HEK293 (cell line): ENCODE results near the gene EIF4A3.
A peak's percentile ranks its signal among the peaks of the same experiment; 100 is the strongest.

Experiments used
- CTCF ChIA-PET: fragments of 350-600 bp; formaldehyde crosslinking; extraction: SDS; loops from one replicate; lab custom pipeline; 2021; ENCODE audit warnings: antibody characterized with exemption; lab: Yijun Ruan, JAX
- POLR2A ChIA-PET: fragments of 300-600 bp; formaldehyde crosslinking; extraction: SDS; loops from one replicate; lab custom pipeline; 2020; ENCODE audit warnings: antibody characterized with exemption, inconsistent platforms; lab: Yijun Ruan, JAX
- H3K27ac ChIP-seq: fragments of 200-500 bp; sonication (Bioruptor generic); 2 replicates; pipeline ENCODE4 v1.5.1; 2014; ENCODE audit warnings: low read depth, low read length, control low read depth, inconsistent platforms; ENCODE audit errors: extremely low read depth
- H3K36me3 ChIP-seq, 2 experiments: fragments of 200-500 bp in 1 of 2; sonication (Bioruptor generic) in 1 of 2; 1 replicate in 1 of 2; 2 replicates in 1 of 2; pipeline ENCODE4 v1.5.1; 2014 to 2017; ENCODE audit warnings: inconsistent platforms in 2 of 2, low read length in 2 of 2; ENCODE audit not compliant: control insufficient read depth in 2 of 2, insufficient read depth in 1 of 2
- H3K4me1 ChIP-seq: fragments of 200-500 bp; sonication (Bioruptor generic); 2 replicates; pipeline ENCODE4 v1.5.1; 2014; ENCODE audit warnings: mild to moderate bottlenecking, low read length, inconsistent platforms; ENCODE audit not compliant: control insufficient read depth, insufficient read depth
- H3K4me3 ChIP-seq: 2 replicates; pipeline ENCODE4 v1.5.1; 2011; ENCODE audit warnings: low read depth, mild to moderate bottlenecking, control low read depth, low read length, moderate library complexity
- H3K9me3 ChIP-seq: fragments of 200-500 bp; sonication (Bioruptor generic); 2 replicates; pipeline ENCODE4 v1.5.1; 2014; ENCODE audit warnings: low read depth, low read length, inconsistent platforms; ENCODE audit not compliant: control insufficient read depth, insufficient read depth
- EGR2 ChIP-seq: fragments of 450-650 bp; formaldehyde crosslinking; IDR thresholded peaks from 2 replicates; pipeline ENCODE4 v1.5.1; 2016; ENCODE audit warnings: low read depth, missing biosample characterization, missing genetic modification characterization
- KLF8 ChIP-seq: fragments of 450-650 bp; formaldehyde crosslinking; IDR thresholded peaks from 2 replicates; pipeline ENCODE4 v1.5.1; 2016; ENCODE audit warnings: missing biosample characterization, missing genetic modification characterization
- MEIS1 ChIP-seq: sonication (generic); formaldehyde crosslinking; IDR thresholded peaks from 2 replicates; pipeline ENCODE4 v1.8.1; 2022; ENCODE audit warnings: missing genetic modification reagents, mild to moderate bottlenecking, borderline replicate concordance
- SP7 ChIP-seq: fragments of 450-650 bp; formaldehyde crosslinking; IDR thresholded peaks from 2 replicates; pipeline ENCODE4 v1.5.1; 2016; ENCODE audit warnings: missing biosample characterization, missing genetic modification characterization
- ZNF174 ChIP-seq: fragments of 450-650 bp; formaldehyde crosslinking; IDR thresholded peaks from 2 replicates; pipeline ENCODE4 v1.5.0; 2017; ENCODE audit warnings: missing biosample characterization, mild to moderate bottlenecking, missing genetic modification characterization
- ZNF2 ChIP-seq: fragments of 450-650 bp; formaldehyde crosslinking; IDR thresholded peaks from 2 replicates; pipeline ENCODE4 v1.5.1; 2016; ENCODE audit warnings: missing biosample characterization, missing genetic modification characterization
- ZNF239 ChIP-seq: fragments of 450-650 bp; formaldehyde crosslinking; IDR thresholded peaks from 2 replicates; pipeline ENCODE4 v1.5.1; 2016; ENCODE audit warnings: missing biosample characterization, missing genetic modification characterization
- ZNF24 ChIP-seq: fragments of 450-650 bp; formaldehyde crosslinking; IDR thresholded peaks from 2 replicates; pipeline ENCODE4 v1.5.1; 2016; ENCODE audit warnings: missing biosample characterization, missing genetic modification characterization
- ZNF274 ChIP-seq, 2 experiments: fragments of 200-500 bp in 1 of 2; fragments of 450-650 bp in 1 of 2; sonication (Bioruptor generic) in 1 of 2; formaldehyde crosslinking in 1 of 2; IDR thresholded peaks; 2 replicates each; pipeline versions ENCODE4 v1.5.1 to v1.6.1; 2014 to 2016; ENCODE audit warnings: borderline replicate concordance in 1 of 2, inconsistent platforms in 1 of 2, low read length in 1 of 2, missing biosample characterization in 1 of 2, missing genetic modification characterization in 1 of 2
- ZNF391 ChIP-seq: fragments of 450-650 bp; formaldehyde crosslinking; IDR thresholded peaks from 2 replicates; pipeline ENCODE4 v1.5.1; 2016; ENCODE audit warnings: low read depth, missing biosample characterization, missing genetic modification characterization, borderline replicate concordance
- ZNF416 ChIP-seq: fragments of 450-650 bp; formaldehyde crosslinking; IDR thresholded peaks from 2 replicates; pipeline ENCODE4 v1.5.1; 2016; ENCODE audit warnings: missing biosample characterization, missing genetic modification characterization
- ZNF558 ChIP-seq: fragments of 450-650 bp; formaldehyde crosslinking; IDR thresholded peaks from 2 replicates; pipeline ENCODE4 v1.5.1; 2016; ENCODE audit warnings: missing biosample characterization, missing genetic modification characterization
- ZNF660 ChIP-seq: fragments of 450-650 bp; IDR thresholded peaks from 2 replicates; pipeline ENCODE4 v1.5.1; 2018; ENCODE audit warnings: missing biosample characterization, mild to moderate bottlenecking, missing genetic modification characterization
- ZNF768 ChIP-seq: fragments of 450-650 bp; formaldehyde crosslinking; IDR thresholded peaks from 2 replicates; pipeline ENCODE4 v1.5.1; 2018; ENCODE audit warnings: missing biosample characterization, mild to moderate bottlenecking, missing genetic modification characterization
- ZSCAN23 ChIP-seq: fragments of 450-650 bp; formaldehyde crosslinking; IDR thresholded peaks from 2 replicates; pipeline ENCODE4 v1.5.1; 2016; ENCODE audit warnings: missing biosample characterization, missing genetic modification characterization
- ZSCAN30 ChIP-seq: fragments of 450-650 bp; IDR thresholded peaks from 2 replicates; pipeline ENCODE4 v1.5.1; 2018; ENCODE audit warnings: missing biosample characterization, mild to moderate bottlenecking, missing genetic modification characterization, moderate library complexity
- ZXDB ChIP-seq: fragments of 450-650 bp; formaldehyde crosslinking; IDR thresholded peaks from 2 replicates; pipeline ENCODE4 v1.5.1; 2016; ENCODE audit warnings: missing biosample characterization, missing genetic modification characterization
- TF ChIP-seq, protein P1 (sequence below): fragments of 450-650 bp; formaldehyde crosslinking; IDR thresholded peaks from 2 replicates; pipeline ENCODE4 v1.5.1; 2016; ENCODE audit warnings: missing biosample characterization, missing genetic modification characterization
- TF ChIP-seq, protein P2 (sequence below): fragments of 450-650 bp; formaldehyde crosslinking; IDR thresholded peaks from 2 replicates; pipeline ENCODE4 v1.5.1; 2016; ENCODE audit warnings: missing biosample characterization, missing genetic modification characterization
- TF ChIP-seq, protein P3 (sequence below): fragments of 450-650 bp; formaldehyde crosslinking; IDR thresholded peaks from 2 replicates; pipeline ENCODE4 v1.5.1; 2016; ENCODE audit warnings: missing biosample characterization, missing genetic modification characterization
- TF ChIP-seq, protein P4 (sequence below): fragments of 450-650 bp; formaldehyde crosslinking; IDR thresholded peaks from 2 replicates; pipeline ENCODE4 v1.5.1; 2017; ENCODE audit warnings: missing biosample characterization, missing genetic modification characterization
- TF ChIP-seq, protein P5 (sequence below): fragments of 450-650 bp; formaldehyde crosslinking; IDR thresholded peaks from 2 replicates; pipeline ENCODE4 v1.5.1; 2017; ENCODE audit warnings: missing biosample characterization, missing genetic modification characterization

The EIF4A3 gene

DNA sequence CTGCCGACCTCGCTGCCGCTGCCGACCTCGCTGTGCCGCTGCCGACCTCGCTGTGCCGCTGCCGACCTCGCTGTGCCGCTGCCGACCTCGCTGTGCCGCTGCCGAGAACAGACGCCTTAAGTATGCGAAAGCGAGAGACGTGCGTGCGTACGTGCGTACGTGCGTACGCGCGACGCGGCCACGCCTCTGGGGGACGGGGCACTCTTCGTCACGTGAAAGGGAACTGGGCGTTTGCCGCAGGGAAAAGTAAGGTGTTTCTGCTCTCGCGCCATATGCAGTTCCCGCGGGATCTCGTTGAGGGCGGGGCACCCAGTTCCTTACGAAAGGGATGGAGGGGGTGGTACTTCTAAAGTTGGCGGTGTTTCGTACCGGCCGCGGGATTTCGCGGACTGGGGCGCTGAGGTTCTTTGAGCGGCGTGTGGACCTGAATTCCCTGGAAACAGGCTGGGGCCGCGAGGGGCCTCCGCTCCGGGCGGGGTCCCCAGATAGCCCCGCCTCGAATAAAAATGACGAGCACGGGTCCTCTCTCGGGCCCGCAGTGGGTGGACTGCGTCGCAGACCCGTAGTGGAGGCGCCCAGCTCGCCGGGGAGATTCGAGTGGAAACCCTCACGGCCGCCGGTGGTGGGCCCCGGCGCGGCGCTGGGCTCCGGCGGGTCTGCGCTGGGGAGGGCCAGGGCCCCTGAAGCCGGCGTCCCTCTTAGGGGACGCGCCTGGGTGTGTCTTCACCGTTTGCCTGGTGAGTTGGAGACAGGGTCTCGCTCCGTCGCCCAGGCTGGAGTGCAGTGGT lies at the start of gene EIF4A3 (continued):
- TF ChIP-seq ZNF416 (tag by site-specific recombination) = no peak
- peak; percentile 98 for TF ChIP-seq KLF8 (tag by site-specific recombination)

DNA sequence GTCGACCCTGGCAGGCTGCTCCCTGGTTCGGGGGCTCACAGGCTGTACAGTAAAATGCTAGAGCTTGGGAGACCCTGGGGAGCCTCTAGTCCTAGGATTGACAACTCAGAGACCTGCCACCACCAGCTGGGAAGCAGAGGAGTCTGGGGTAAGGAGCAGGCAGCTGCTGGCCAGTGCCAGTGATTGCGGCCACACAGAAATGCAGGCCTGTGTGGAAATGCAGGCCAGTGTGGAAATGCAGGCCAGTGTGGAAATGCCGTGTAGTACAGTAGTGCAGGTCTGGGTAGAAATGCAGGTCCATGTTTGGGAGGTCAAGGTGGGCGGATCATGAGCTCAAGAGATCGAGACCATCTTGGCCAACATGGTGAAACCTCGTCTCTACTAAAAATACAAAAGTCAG lies 49.7 kb upstream of the EIF4A3 start:
- ChIA-PET CTCF (interaction anchor here (0.6 to 4.0 kb wide), 22 partner anchors 9 to 374 kb away, joined by 3 to 48 read pairs (median 3); no protein-coding TSS in a partner anchor), POLR2A (interaction anchor here (0.6 kb wide), 1 partner anchor 49 kb away, joined by 5 read pairs; no protein-coding TSS in a partner anchor)
- H3K4me3 ChIP-seq = no peak overlapping the region

DNA sequence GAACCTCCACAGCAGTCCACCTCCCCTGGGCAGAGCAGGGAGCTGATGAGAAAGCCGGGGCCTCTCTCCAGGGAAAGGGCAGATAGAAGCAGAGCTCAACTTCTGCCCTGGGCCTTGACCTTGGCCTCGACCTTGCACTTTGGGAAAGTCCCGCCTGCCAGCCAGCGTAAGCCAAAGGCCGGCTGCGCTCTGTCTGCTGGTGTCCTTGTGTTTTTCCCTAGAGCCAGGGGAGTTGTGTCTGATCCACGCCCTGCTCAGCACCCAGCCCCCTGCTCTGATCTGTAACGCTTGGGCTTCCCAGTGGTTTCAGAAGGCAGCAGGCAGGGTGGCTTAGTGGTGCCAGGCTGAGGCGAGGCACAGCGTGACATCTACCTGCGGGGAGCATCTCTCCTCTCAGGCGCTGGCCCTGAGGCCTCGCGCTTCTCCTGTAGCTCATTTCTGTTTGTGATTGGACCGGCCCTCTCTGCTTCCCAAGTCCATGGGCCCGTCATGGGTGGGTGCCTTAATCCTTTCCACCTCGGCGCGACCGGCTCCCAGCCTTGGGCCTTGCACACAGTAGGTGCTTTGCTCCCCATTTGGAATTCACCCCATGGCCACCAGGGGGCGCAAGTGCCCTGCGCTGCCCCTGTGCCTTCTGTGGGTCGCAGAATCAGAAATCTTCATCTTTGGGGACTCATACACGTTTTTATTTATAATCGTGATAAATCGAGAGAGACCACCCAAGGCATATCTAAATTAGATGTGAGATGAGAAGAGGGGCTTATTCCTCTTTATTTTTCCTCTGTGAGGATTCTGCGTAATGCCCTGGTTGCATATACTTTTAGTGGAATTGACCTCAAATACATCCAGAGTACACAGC lies 49.0 kb upstream of the EIF4A3 start:
- no peaks in the 10 kb centered on the region for H3K4me1 ChIP-seq
- H3K9me3 ChIP-seq = no peaks in the 10 kb centered on the region
- H3K4me3 ChIP-seq = no peak overlapping the region
- H3K36me3 ChIP-seq = no peaks in the 10 kb centered on the region
- no peak overlapping the region for H3K27ac ChIP-seq
- ChIA-PET POLR2A (no interaction called here), CTCF (interaction anchor here (0.6 to 4.0 kb wide), 29 partner anchors 9 to 735 kb away, joined by 3 to 48 read pairs (median 3); no protein-coding TSS in a partner anchor)
- TF ChIP-seq ZNF239 (tag by site-specific recombination) (no peak), EGR2 (tag by site-specific recombination) (no peak), ZSCAN30 (peak; percentile 95), SP7 (0 out of 2 replicates have a peak, but pooled peaks have one; percentile 27), ZNF660 (tag by site-specific recombination) (0 out of 2 replicates have a peak, but pooled peaks have one; percentile 53), ZSCAN23 (tag by site-specific recombination) (peak; percentile 70; the same call in 1 of the 2 replicates), ZNF2 (tag by site-specific recombination) (peak; percentile 98), ZNF274 (IDR thresholded peaks at IDR 0.05; ENCODE audit: low read length) (no peak), ZNF274 (tag by site-specific recombination; IDR thresholded peaks at IDR 0.05; ENCODE audit: borderline replicate concordance) (no peak), ZNF391 (tag by site-specific recombination) (peak; percentile 57; the same call in 1 of the 2 replicates), ZNF174 (tag by site-specific recombination) (no peak), ZNF24 (tag by site-specific recombination) (peak; percentile 56; the same call in 1 of the 2 replicates)
- TF ChIP-seq, protein P1, sequence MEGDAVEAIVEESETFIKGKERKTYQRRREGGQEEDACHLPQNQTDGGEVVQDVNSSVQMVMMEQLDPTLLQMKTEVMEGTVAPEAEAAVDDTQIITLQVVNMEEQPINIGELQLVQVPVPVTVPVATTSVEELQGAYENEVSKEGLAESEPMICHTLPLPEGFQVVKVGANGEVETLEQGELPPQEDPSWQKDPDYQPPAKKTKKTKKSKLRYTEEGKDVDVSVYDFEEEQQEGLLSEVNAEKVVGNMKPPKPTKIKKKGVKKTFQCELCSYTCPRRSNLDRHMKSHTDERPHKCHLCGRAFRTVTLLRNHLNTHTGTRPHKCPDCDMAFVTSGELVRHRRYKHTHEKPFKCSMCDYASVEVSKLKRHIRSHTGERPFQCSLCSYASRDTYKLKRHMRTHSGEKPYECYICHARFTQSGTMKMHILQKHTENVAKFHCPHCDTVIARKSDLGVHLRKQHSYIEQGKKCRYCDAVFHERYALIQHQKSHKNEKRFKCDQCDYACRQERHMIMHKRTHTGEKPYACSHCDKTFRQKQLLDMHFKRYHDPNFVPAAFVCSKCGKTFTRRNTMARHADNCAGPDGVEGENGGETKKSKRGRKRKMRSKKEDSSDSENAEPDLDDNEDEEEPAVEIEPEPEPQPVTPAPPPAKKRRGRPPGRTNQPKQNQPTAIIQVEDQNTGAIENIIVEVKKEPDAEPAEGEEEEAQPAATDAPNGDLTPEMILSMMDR (tag by site-specific recombination) = peak; percentile 76
- TF ChIP-seq, protein P2, sequence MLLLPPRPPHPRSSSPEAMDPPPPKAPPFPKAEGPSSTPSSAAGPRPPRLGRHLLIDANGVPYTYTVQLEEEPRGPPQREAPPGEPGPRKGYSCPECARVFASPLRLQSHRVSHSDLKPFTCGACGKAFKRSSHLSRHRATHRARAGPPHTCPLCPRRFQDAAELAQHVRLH = no peak; the same call in none of the 2 replicates
- TF ChIP-seq, protein P3, sequence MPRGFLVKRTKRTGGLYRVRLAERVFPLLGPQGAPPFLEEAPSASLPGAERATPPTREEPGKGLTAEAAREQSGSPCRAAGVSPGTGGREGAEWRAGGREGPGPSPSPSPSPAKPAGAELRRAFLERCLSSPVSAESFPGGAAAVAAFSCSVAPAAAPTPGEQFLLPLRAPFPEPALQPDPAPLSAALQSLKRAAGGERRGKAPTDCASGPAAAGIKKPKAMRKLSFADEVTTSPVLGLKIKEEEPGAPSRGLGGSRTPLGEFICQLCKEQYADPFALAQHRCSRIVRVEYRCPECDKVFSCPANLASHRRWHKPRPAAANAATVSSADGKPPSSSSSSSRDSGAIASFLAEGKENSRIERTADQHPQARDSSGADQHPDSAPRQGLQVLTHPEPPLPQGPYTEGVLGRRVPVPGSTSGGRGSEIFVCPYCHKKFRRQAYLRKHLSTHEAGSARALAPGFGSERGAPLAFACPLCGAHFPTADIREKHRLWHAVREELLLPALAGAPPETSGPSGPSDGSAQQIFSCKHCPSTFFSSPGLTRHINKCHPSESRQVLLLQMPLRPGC (tag by site-specific recombination) = no peak

More for the DNA sequence above, 49.7 kb upstream of the EIF4A3 start:
- no peaks in the 10 kb centered on the region for H3K4me1 ChIP-seq
- no peak for TF ChIP-seq ZNF416 (tag by site-specific recombination)
- TF ChIP-seq ZNF174 (tag by site-specific recombination) = no peak
- TF ChIP-seq ZNF558 (tag by site-specific recombination) = no peak
- TF ChIP-seq ZXDB = no peak
- no peak for TF ChIP-seq MEIS1
- TF ChIP-seq ZNF768 (tag by site-specific recombination) = no peak
- TF ChIP-seq, protein P4, sequence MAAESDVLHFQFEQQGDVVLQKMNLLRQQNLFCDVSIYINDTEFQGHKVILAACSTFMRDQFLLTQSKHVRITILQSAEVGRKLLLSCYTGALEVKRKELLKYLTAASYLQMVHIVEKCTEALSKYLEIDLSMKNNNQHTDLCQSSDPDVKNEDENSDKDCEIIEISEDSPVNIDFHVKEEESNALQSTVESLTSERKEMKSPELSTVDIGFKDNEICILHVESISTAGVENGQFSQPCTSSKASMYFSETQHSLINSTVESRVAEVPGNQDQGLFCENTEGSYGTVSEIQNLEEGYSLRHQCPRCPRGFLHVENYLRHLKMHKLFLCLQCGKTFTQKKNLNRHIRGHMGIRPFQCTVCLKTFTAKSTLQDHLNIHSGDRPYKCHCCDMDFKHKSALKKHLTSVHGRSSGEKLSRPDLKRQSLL (tag by site-specific recombination) = no peak
- TF ChIP-seq, protein P5, sequence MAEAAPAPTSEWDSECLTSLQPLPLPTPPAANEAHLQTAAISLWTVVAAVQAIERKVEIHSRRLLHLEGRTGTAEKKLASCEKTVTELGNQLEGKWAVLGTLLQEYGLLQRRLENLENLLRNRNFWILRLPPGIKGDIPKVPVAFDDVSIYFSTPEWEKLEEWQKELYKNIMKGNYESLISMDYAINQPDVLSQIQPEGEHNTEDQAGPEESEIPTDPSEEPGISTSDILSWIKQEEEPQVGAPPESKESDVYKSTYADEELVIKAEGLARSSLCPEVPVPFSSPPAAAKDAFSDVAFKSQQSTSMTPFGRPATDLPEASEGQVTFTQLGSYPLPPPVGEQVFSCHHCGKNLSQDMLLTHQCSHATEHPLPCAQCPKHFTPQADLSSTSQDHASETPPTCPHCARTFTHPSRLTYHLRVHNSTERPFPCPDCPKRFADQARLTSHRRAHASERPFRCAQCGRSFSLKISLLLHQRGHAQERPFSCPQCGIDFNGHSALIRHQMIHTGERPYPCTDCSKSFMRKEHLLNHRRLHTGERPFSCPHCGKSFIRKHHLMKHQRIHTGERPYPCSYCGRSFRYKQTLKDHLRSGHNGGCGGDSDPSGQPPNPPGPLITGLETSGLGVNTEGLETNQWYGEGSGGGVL (tag by site-specific recombination) = no peak
- no peaks in the 10 kb centered on the region for H3K36me3 ChIP-seq
- H3K9me3 ChIP-seq = no peaks in the 10 kb centered on the region
- no peak overlapping the region for H3K27ac ChIP-seq
